Loucy (cell line): ENCODE results near the gene CD8A.

Source experiments
- CTCF ChIP-seq: fragments of 200-600 bp; sonication (generic); conservative IDR thresholded peaks from 2 replicates; pipeline ENCODE4 v1.5.1; 2014; ENCODE audit warnings: mild to moderate bottlenecking, antibody characterized with exemption, low read length
- EZH2phosphoT487 ChIP-seq: fragments of 200-600 bp; IDR thresholded peaks from 2 replicates; pipeline ENCODE4 v1.6.1; 2018; ENCODE audit warnings: antibody characterized with exemption, mild to moderate bottlenecking, moderate library complexity, borderline replicate concordance

- TF ChIP-seq CTCF: no peak
- TF ChIP-seq EZH2phosphoT487: no peak
These were observed 5.3 kb downstream of the CD8A start for GRCh38 chr2:86785456-86785855.
